Head of caudate nucleus (tissue), 42 donors: ENCODE results near the gene RPAIN.

Experiments
- DNase-seq, 42 donors: peaks; one replicate each; pipeline versions ENCODE4 v3.0.0 to v3.0.0-alpha.2; 2020 to 2021; ENCODE audit warnings: mixed read lengths in 7 of 42
- intact Hi-C: fragments of 100-400 bp; cut with DNase I; formaldehyde crosslinking; loops from one replicate; pipeline ENCODE4 v1.15.0; 2022

The RPAIN gene

DNA sequence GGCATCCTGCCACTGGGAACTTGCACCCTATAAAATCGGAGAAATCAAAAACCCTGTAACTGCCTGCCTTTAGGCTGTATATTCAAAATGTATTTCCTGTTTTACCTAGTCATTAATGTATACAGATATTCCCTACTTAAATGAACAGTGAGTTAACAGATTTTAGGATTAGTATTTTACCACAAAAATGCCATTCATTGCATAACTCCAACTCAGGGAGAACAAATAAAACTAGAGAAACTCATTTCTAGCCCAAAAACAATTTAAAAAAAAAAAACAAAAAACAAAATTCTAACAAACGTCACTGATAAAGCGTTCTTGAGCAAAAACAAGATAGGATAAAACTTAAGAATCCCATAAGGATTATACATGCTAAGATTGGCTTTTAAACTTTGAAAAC is 52.5 kb downstream of the RPAIN start:
- intact Hi-C loops: no loop called here
- DNase-seq: no peak

GRCh38 chr17:5473906-5474305 is 53.9 kb downstream of the RPAIN start:
- intact Hi-C loops: no loop called here
- DNase-seq: no peak

- intact Hi-C loops: no loop called here
- no peak for DNase-seq
Measured at GRCh38 chr17:5478992-5479391, 59.0 kb downstream of the RPAIN start.

GRCh38 chr17:5480962-5481361 is 61.0 kb downstream of the RPAIN start:
- no peak for DNase-seq
- intact Hi-C loops: no loop called here

DNA sequence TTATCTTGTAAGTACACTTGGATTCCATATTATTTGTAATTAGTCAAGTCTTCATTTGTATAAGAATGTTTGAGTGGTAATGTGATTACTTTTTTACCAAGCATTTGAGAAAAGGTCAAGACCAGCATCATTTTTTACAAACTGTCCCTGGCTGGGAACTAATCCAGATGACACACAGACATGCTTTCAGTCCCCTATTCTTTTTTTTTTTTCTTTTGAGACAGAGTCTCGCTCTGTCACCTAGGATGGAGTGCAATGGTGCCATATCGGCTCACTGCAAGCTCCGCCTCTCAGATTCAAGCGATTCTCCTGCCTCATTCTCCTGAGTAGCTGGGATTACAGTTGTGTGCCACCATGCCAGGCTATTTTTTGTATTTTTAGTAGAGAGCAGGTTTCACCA is 61.5 kb downstream of the RPAIN start:
- no peak for DNase-seq
- intact Hi-C loops: no loop called here
